HL-60 (cell line): ENCODE results near the gene MGAT5.
A peak's percentile ranks its signal among the peaks of the same experiment; 100 is the strongest.

Experiments used
- DNase-seq, 2 experiments: peaks; one replicate each; pipeline ENCODE4 v3.0.0-alpha.2; 2010 to 2020; ENCODE audit warnings: low read depth in 1 of 2, low spot score in 1 of 2
- H3K27ac ChIP-seq: fragments of 250-450 bp; sonication (Bioruptor Pico); replicated peaks from 2 replicates; pipeline ENCODE4 v1.5.1; 2020; ENCODE audit warnings: mild to moderate bottlenecking, moderate library complexity
- H3K27me3 ChIP-seq: fragments of 250-450 bp; sonication (Bioruptor Pico); 2 replicates; pipeline ENCODE4 v1.5.1; 2021; ENCODE audit warnings: mild to moderate bottlenecking, moderate library complexity; ENCODE audit not compliant: insufficient read depth, poor library complexity, severe bottlenecking
- H3K4me3 ChIP-seq: replicated peaks from 2 replicates; pipeline ENCODE4 v1.5.1; 2011; ENCODE audit warnings: mild to moderate bottlenecking, control low read depth, low read length; ENCODE audit not compliant: insufficient read depth
- GABPA ChIP-seq: IDR thresholded peaks from 2 replicates; pipeline ENCODE4 v1.6.1; 2012; ENCODE audit warnings: low read depth
- POLR2AphosphoS5 ChIP-seq: IDR thresholded peaks from 2 replicates; pipeline ENCODE4 v1.6.1; 2012; ENCODE audit warnings: low read depth
- REST ChIP-seq: IDR thresholded peaks from 2 replicates; pipeline ENCODE4 v1.6.1; 2012; ENCODE audit warnings: low read depth; ENCODE audit not compliant: insufficient replicate concordance
- SPI1 ChIP-seq: IDR thresholded peaks from 2 replicates; pipeline ENCODE4 v1.6.1; 2012; ENCODE audit warnings: low read depth, mild to moderate bottlenecking, borderline replicate concordance
- TF ChIP-seq, protein P1 (sequence below): IDR thresholded peaks from one replicate; pipeline ENCODE4 v1.5.1; 2011; ENCODE audit warnings: low read length, control low read depth, inconsistent platforms; ENCODE audit not compliant: insufficient read depth

The MGAT5 gene

DNA sequence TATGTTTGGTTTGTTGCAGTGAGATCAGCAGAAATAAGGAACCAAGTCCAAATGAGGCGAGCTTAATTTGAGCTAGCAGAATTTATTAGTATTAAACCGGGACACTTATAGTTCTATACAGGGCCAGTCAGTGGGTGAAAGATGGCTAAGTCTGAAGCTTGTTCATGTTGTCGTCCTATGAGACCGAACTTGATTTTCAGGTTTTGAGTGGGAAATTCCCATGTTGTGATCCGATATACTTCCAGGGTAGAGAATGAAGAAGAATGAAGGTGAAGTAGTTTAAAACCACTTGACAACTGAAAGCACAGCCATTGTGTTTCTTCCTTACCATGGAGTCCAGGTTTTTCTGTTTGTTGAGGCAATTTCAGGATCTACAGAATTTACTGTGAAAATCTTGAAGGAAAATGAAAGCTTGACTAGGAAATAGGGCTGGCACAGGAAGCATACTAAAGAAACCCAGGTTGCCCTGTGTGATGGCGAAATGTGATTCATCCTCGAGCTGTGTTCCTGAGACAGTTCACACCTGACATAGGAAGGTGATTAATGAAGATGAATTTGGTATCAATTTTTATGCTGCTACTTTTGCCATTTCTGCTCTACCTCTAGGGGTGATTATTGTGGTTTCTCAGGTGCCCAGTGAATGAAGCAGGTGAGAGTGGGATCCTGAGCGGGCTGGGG lies 37.6 kb upstream of the MGAT5 start:
- no peak for DNase-seq
- TF ChIP-seq POLR2AphosphoS5 (no peak), GABPA (no peak), REST (no peak), SPI1 (no peak)
- TF ChIP-seq, protein P1, sequence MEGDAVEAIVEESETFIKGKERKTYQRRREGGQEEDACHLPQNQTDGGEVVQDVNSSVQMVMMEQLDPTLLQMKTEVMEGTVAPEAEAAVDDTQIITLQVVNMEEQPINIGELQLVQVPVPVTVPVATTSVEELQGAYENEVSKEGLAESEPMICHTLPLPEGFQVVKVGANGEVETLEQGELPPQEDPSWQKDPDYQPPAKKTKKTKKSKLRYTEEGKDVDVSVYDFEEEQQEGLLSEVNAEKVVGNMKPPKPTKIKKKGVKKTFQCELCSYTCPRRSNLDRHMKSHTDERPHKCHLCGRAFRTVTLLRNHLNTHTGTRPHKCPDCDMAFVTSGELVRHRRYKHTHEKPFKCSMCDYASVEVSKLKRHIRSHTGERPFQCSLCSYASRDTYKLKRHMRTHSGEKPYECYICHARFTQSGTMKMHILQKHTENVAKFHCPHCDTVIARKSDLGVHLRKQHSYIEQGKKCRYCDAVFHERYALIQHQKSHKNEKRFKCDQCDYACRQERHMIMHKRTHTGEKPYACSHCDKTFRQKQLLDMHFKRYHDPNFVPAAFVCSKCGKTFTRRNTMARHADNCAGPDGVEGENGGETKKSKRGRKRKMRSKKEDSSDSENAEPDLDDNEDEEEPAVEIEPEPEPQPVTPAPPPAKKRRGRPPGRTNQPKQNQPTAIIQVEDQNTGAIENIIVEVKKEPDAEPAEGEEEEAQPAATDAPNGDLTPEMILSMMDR = no peak
- H3K27ac ChIP-seq = no peak overlapping the region
- no peak overlapping the region for H3K4me3 ChIP-seq
- no peaks in the 10 kb centered on the region for H3K27me3 ChIP-seq

DNA sequence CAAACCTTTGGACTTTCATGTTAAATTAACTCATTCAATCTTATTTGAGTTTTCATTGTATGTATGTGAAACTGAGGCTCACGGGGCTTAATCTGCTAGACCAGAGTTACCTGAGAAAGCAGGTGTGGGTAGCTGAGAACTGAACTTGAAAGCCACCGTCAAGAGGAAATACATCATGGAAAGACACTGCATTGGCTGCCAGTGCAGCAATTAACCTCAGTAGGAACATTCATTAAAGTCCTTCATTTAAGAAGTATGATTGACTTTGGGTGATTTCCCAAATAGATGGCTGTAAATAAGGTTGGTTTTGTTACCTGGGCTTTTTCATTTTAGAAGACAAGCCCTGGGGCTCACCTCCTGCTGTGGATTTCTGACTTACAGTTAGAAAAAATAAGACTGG lies 36.5 kb upstream of the MGAT5 start:
- TF ChIP-seq POLR2AphosphoS5 (no peak), SPI1 (no peak), GABPA (no peak), REST (no peak)
- TF ChIP-seq, protein P1 = no peak
- no peaks in the 10 kb centered on the region for H3K27me3 ChIP-seq
- DNase-seq = no peak
- H3K27ac ChIP-seq = peak overlapping the region; percentile 34
- H3K4me3 ChIP-seq = no peak overlapping the region

DNA sequence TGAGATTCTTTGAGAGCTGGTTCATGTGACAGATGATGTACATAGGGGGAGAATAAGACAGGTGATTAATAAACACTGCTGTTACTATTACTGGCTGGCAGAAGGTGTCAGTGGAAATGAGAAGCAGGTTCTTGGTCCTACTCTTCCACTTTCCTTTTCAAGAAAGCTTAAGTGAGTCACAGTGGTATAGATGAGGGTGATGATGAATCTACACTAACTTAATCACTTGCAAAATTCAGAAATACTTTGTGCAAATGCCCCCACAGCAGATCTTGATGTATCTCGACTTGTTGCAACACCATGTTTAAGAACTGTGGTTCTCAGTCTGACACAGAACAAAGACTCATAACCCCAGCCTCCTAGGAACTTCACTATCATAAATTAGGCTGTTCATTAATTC lies 35.9 kb upstream of the MGAT5 start:
- peak overlapping the region; percentile 71 for H3K27ac ChIP-seq
- DNase-seq = peak; percentile 33 to 51
- no peak for TF ChIP-seq POLR2AphosphoS5
- TF ChIP-seq SPI1 = no peak
- TF ChIP-seq, protein P1 = no peak
- TF ChIP-seq GABPA = no peak
- TF ChIP-seq REST = no peak
- no peak overlapping the region for H3K4me3 ChIP-seq
- no peaks in the 10 kb centered on the region for H3K27me3 ChIP-seq
